IMR-90 (cell line): ENCODE measurements around the gene ATP7A. TPM values are rescaled to one million over a fixed set of nuclear protein-coding genes. Genes with fewer than 3 reads are reported as not detected.

ENCODE experiments used
- ATAC-seq: fragments of 200-7000 bp; cut with Tn5 transposase; 2 replicates; pipeline ENCODE4 v1.9.1; 2020; ENCODE audit warnings: low read depth, mild to moderate bottlenecking, moderate library complexity
- BruUV-seq: library from RNA; stranded (reverse); fragments of 400-500 nt; replicated peaks from 2 replicates; lab custom pipeline; 2021; lab: Mats Ljungman, UMichigan
- CTCF ChIA-PET: fragments of 300-600 bp; formaldehyde crosslinking; extraction: SDS; loops from one replicate; lab custom pipeline; 2021; ENCODE audit warnings: antibody characterized with exemption; lab: Yijun Ruan, JAX
- POLR2A ChIA-PET: fragments of 300-600 bp; sonication (Branson Sonifier 250); formaldehyde crosslinking; loops from one replicate; lab custom pipeline; 2022; ENCODE audit warnings: antibody characterized with exemption; ENCODE audit not compliant: unreplicated experiment; lab: Charles Lee
- DNase-seq: peaks from one replicate; pipeline ENCODE4 v3.0.0; 2013
- H2AFZ ChIP-seq: replicated peaks from 2 replicates; pipeline ENCODE3; 2013; ENCODE audit warnings: low read length, mild to moderate bottlenecking; ENCODE audit not compliant: poor library complexity
- H2AK5ac ChIP-seq: 2 replicates; pipeline ENCODE4 v1.6.1; 2013; ENCODE audit warnings: low read depth, low read length, inconsistent platforms
- H2AK9ac ChIP-seq: replicated peaks from 2 replicates; pipeline ENCODE3; 2013; ENCODE audit warnings: mild to moderate bottlenecking, low read depth, low read length, moderate library complexity; ENCODE audit not compliant: poor library complexity
- H2BK120ac ChIP-seq: 2 replicates; pipeline ENCODE4 v1.6.1; 2013; ENCODE audit warnings: low read depth, low read length, inconsistent platforms
- H2BK15ac ChIP-seq: 3 replicates; pipeline ENCODE4 v1.6.1; 2013; ENCODE audit warnings: low read depth, low read length, inconsistent platforms
- H2BK20ac ChIP-seq: 2 replicates; pipeline ENCODE4 v1.6.1; 2013; ENCODE audit warnings: low read depth, mild to moderate bottlenecking, inconsistent platforms, low read length, moderate library complexity
- H2BK5ac ChIP-seq: 2 replicates; pipeline ENCODE4 v1.6.1; 2013; ENCODE audit warnings: mild to moderate bottlenecking, low read depth, low read length, inconsistent platforms; ENCODE audit not compliant: poor library complexity, severe bottlenecking
- H3K14ac ChIP-seq: replicated peaks from 2 replicates; pipeline ENCODE4 v1.6.1; 2013; ENCODE audit warnings: low read depth, low read length, inconsistent platforms
- H3K18ac ChIP-seq: 2 replicates; pipeline ENCODE4 v1.6.1; 2013; ENCODE audit warnings: low read depth, low read length, control low read depth
- H3K23ac ChIP-seq: 2 replicates; pipeline ENCODE4 v1.6.1; 2013; ENCODE audit warnings: low read depth, low read length, inconsistent platforms
- H3K27ac ChIP-seq: 2 replicates; pipeline ENCODE4 v1.5.1; 2013; ENCODE audit warnings: mild to moderate bottlenecking, control low read depth, low read length; ENCODE audit not compliant: insufficient read depth
- H3K27me3 ChIP-seq: 2 replicates; pipeline ENCODE4 v1.6.1; 2013; ENCODE audit warnings: low read length; ENCODE audit not compliant: control insufficient read depth, insufficient read depth
- H3K36me3 ChIP-seq: 2 replicates; pipeline ENCODE4 v1.6.1; 2013; ENCODE audit warnings: low read length, mixed read lengths; ENCODE audit not compliant: control insufficient read depth, insufficient read depth
- H3K4ac ChIP-seq: 2 replicates; pipeline ENCODE4 v1.6.1; 2013; ENCODE audit warnings: low read depth, low read length, inconsistent platforms
- H3K4me1 ChIP-seq: 2 replicates; pipeline ENCODE4 v1.6.1; 2013; ENCODE audit warnings: low read length, mixed read lengths; ENCODE audit not compliant: control insufficient read depth, insufficient read depth
- H3K4me2 ChIP-seq: 2 replicates; pipeline ENCODE4 v1.6.1; 2013; ENCODE audit warnings: low read depth, mild to moderate bottlenecking, control low read depth, low read length, moderate library complexity
- H3K4me3 ChIP-seq: 2 replicates; pipeline ENCODE4 v1.5.1; 2013; ENCODE audit warnings: low read depth, mild to moderate bottlenecking, control low read depth, low read length, moderate library complexity; ENCODE audit not compliant: insufficient read depth
- H3K56ac ChIP-seq: 2 replicates; pipeline ENCODE4 v1.6.1; 2013; ENCODE audit warnings: low read length, inconsistent platforms; ENCODE audit not compliant: insufficient read depth; ENCODE audit errors: extremely low read depth
- H3K79me1 ChIP-seq, 2 experiments: 2 replicates each; pipeline ENCODE4 v1.6.1; 2013; ENCODE audit warnings: low read length in 2 of 2, inconsistent platforms in 1 of 2, low read depth in 1 of 2
- H3K9ac ChIP-seq: 2 replicates; pipeline ENCODE4 v1.6.1; 2013; ENCODE audit warnings: low read depth, low read length, control low read depth
- H3K9me1 ChIP-seq: 2 replicates; pipeline ENCODE4 v1.6.1; 2013; ENCODE audit warnings: low read length, inconsistent platforms; ENCODE audit not compliant: insufficient read depth
- H3K9me3 ChIP-seq: 2 replicates; pipeline ENCODE4 v1.6.1; 2013; ENCODE audit warnings: low read length; ENCODE audit not compliant: control insufficient read depth, insufficient read depth
- H4K20me1 ChIP-seq: 2 replicates; pipeline ENCODE4 v1.6.1; 2013; ENCODE audit warnings: low read length, inconsistent platforms; ENCODE audit not compliant: insufficient read depth
- H4K5ac ChIP-seq: 2 replicates; pipeline ENCODE4 v1.6.1; 2013; ENCODE audit warnings: mild to moderate bottlenecking, low read depth, low read length, control low read depth
- H4K8ac ChIP-seq, 2 experiments: 2 replicates each; pipeline ENCODE4 v1.6.1; 2013; ENCODE audit warnings: low read depth in 2 of 2, low read length in 2 of 2, control low read depth in 1 of 2, inconsistent platforms in 1 of 2
- H4K91ac ChIP-seq: 2 replicates; pipeline ENCODE4 v1.6.1; 2013; ENCODE audit warnings: low read depth, low read length, inconsistent platforms; ENCODE audit not compliant: insufficient read depth
- BHLHE40 ChIP-seq: fragments of 150-350 bp; IDR thresholded peaks from 2 replicates; pipeline ENCODE4 v1.6.1; 2016; ENCODE audit warnings: mild to moderate bottlenecking, low read depth, low read length
- CEBPB ChIP-seq: IDR thresholded peaks from 2 replicates; pipeline ENCODE4 v1.6.1; 2012; ENCODE audit warnings: low read depth, low read length, improper control_type of control experiment
- CHD1 ChIP-seq: IDR thresholded peaks from 2 replicates; pipeline ENCODE4 v1.6.1; 2012; ENCODE audit warnings: low read depth, low read length, improper control_type of control experiment
- FOS ChIP-seq: fragments of 150-350 bp; IDR thresholded peaks from 2 replicates; pipeline ENCODE4 v1.6.1; 2016; ENCODE audit warnings: low read depth, low read length
- MAFK ChIP-seq: IDR thresholded peaks from 2 replicates; pipeline ENCODE4 v1.6.1; 2012; ENCODE audit warnings: low read depth, low read length, improper control_type of control experiment
- MAZ ChIP-seq: IDR thresholded peaks from 2 replicates; pipeline ENCODE4 v1.6.1; 2012; ENCODE audit warnings: low read depth, mild to moderate bottlenecking, low read length, improper control_type of control experiment, moderate library complexity, borderline replicate concordance
- MXI1 ChIP-seq: IDR thresholded peaks from 2 replicates; pipeline ENCODE4 v1.6.1; 2012; ENCODE audit warnings: low read depth, mild to moderate bottlenecking, low read length, moderate library complexity, borderline replicate concordance
- NFE2L2 ChIP-seq: fragments of 150-350 bp; IDR thresholded peaks from 2 replicates; pipeline ENCODE4 v1.6.1; 2016; ENCODE audit warnings: low read depth, mild to moderate bottlenecking, low read length
- POLR2A ChIP-seq: IDR thresholded peaks from 2 replicates; pipeline ENCODE4 v1.6.1; 2012; ENCODE audit warnings: mild to moderate bottlenecking, low read depth, low read length
- RAD21 ChIP-seq: IDR thresholded peaks from 2 replicates; pipeline ENCODE4 v1.6.1; 2012; ENCODE audit warnings: low read length, improper control_type of control experiment
- RCOR1 ChIP-seq: IDR thresholded peaks from 2 replicates; pipeline ENCODE4 v1.6.1; 2012; ENCODE audit warnings: mild to moderate bottlenecking, low read length, improper control_type of control experiment; ENCODE audit not compliant: insufficient replicate concordance
- RFX5 ChIP-seq: IDR thresholded peaks from 2 replicates; pipeline ENCODE4 v1.8.0; 2012; ENCODE audit warnings: low read depth, mild to moderate bottlenecking, low read length, moderate library complexity
- SMC3 ChIP-seq: fragments of 150-350 bp; IDR thresholded peaks from 2 replicates; pipeline ENCODE4 v1.6.1; 2016; ENCODE audit warnings: low read depth, mild to moderate bottlenecking, antibody characterized with exemption, low read length, moderate library complexity
- WGBS, 2 experiments: methylation state at CpG; one replicate each; pipeline versions ENCODE4 v1.1.5 to v1.1.7; 2013; ENCODE audit warnings: missing lambda C conversion rate in 2 of 2; ENCODE audit not compliant: insufficient read length in 1 of 2; ENCODE audit errors: extremely low coverage in 2 of 2; 5-methylcytosine and 5-hydroxymethylcytosine counted together
- dilution Hi-C: fragments of 300-500 bp; cut with HindIII; formaldehyde crosslinking; loops from one replicate; pipeline ENCODE4 v1.14.3; 2018; ENCODE audit warnings: low sequenced_read_pairs; ENCODE audit not compliant: unreplicated experiment
- in situ Hi-C: fragments of 300-500 bp; cut with MboI; formaldehyde crosslinking; loops from 3 replicates; pipeline ENCODE4 v1.14.3; 2019; ENCODE audit warnings: low sequenced_read_pairs, inconsistent platforms, mixed read lengths
- intact Hi-C: fragments of 100-400 bp; cut with micrococcal nuclease; formaldehyde crosslinking; loops from 2 replicates; pipeline ENCODE4 v1.10.0; 2022
- polyA plus RNA-seq, 3 experiments: library from polyadenylated mRNA; depleted of rRNA; stranded (reverse); fragments of >200 nt; gene quantifications; 2 replicates each; pipeline ENCODE4 v1.2.3, GENCODE V29; 2012; ENCODE audit warnings: low replicate concordance in 1 of 3
- total RNA-seq: library from RNA; depleted of rRNA; stranded (reverse); fragments of >200 nt; gene quantifications from 2 replicates; pipeline ENCODE4 v1.2.3, GENCODE V29; 2012
- TF ChIP-seq, protein P1 (sequence below): fragments of 150-350 bp; IDR thresholded peaks from 2 replicates; pipeline ENCODE4 v1.6.1; 2017; ENCODE audit warnings: mild to moderate bottlenecking, antibody characterized with exemption, low read length, low read depth
- TF ChIP-seq, protein P2 (sequence below): conservative IDR thresholded peaks from 2 replicates; pipeline ENCODE4 v1.5.1; 2012; ENCODE audit warnings: mild to moderate bottlenecking, low read depth, low read length, improper control_type of control experiment
- TF ChIP-seq, protein P3 (sequence below): fragments of 150-350 bp; IDR thresholded peaks from 2 replicates; pipeline ENCODE4 v1.6.1; 2016; ENCODE audit warnings: low read depth, mild to moderate bottlenecking, low read length, moderate library complexity, borderline replicate concordance

Gene ATP7A
- total and polyA plus RNA-seq, 2 of the 4 experiments (the other 2 are of a cell fraction): 4.2 to 22.4 TPM

DNA sequence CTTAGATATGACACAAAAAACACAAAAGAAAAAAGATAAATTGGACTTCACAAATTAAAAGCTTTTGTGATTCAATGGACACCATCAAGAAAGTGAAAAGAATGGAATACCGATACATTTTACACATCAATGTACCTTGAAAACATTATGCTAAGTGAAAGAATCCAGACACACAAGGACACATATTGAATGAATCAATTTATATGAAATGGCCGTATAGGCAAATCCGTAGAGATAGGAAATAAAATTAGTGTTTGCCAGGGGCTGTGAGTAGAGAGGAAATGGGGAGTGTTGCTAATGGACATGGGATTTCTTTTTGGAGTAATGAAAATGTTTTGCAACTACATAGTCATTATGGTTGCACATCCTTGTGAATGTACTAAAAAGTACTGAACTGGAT is 55.9 kb downstream of the ATP7A start:
- no peak overlapping the region for H4K8ac ChIP-seq
- DNase-seq: no peak
- H3K4ac ChIP-seq: no peak overlapping the region
- H3K23ac ChIP-seq: no peak overlapping the region
- TF ChIP-seq MXI1 (no peak), CEBPB (no peak), CHD1 (no peak), MAFK (no peak), NFE2L2 (no peak), POLR2A (no peak), RFX5 (no peak), RAD21 (no peak), RCOR1 (no peak), SMC3 (no peak), BHLHE40 (no peak), MAZ (no peak), FOS (no peak)
- TF ChIP-seq, protein P1, sequence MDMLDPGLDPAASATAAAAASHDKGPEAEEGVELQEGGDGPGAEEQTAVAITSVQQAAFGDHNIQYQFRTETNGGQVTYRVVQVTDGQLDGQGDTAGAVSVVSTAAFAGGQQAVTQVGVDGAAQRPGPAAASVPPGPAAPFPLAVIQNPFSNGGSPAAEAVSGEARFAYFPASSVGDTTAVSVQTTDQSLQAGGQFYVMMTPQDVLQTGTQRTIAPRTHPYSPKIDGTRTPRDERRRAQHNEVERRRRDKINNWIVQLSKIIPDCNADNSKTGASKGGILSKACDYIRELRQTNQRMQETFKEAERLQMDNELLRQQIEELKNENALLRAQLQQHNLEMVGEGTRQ: no peak
- TF ChIP-seq, protein P2, sequence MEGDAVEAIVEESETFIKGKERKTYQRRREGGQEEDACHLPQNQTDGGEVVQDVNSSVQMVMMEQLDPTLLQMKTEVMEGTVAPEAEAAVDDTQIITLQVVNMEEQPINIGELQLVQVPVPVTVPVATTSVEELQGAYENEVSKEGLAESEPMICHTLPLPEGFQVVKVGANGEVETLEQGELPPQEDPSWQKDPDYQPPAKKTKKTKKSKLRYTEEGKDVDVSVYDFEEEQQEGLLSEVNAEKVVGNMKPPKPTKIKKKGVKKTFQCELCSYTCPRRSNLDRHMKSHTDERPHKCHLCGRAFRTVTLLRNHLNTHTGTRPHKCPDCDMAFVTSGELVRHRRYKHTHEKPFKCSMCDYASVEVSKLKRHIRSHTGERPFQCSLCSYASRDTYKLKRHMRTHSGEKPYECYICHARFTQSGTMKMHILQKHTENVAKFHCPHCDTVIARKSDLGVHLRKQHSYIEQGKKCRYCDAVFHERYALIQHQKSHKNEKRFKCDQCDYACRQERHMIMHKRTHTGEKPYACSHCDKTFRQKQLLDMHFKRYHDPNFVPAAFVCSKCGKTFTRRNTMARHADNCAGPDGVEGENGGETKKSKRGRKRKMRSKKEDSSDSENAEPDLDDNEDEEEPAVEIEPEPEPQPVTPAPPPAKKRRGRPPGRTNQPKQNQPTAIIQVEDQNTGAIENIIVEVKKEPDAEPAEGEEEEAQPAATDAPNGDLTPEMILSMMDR: no peak
- TF ChIP-seq, protein P3, sequence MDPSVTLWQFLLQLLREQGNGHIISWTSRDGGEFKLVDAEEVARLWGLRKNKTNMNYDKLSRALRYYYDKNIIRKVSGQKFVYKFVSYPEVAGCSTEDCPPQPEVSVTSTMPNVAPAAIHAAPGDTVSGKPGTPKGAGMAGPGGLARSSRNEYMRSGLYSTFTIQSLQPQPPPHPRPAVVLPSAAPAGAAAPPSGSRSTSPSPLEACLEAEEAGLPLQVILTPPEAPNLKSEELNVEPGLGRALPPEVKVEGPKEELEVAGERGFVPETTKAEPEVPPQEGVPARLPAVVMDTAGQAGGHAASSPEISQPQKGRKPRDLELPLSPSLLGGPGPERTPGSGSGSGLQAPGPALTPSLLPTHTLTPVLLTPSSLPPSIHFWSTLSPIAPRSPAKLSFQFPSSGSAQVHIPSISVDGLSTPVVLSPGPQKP: no peak
- no peak overlapping the region for H3K27ac ChIP-seq
- H3K27me3 ChIP-seq: peaks cover 2% of the 10 kb centered on the region; the same call in 1 of the 2 replicates
- H3K9ac ChIP-seq: no peak overlapping the region
- no peak overlapping the region for H2BK120ac ChIP-seq
- H4K5ac ChIP-seq: no peak overlapping the region
- H3K56ac ChIP-seq: no peak overlapping the region
- no peak overlapping the region for H2BK20ac ChIP-seq
- H3K14ac ChIP-seq: no peak overlapping the region
- no peaks in the 10 kb centered on the region for H3K36me3 ChIP-seq
- in situ Hi-C loops: no loop called here
- H2BK5ac ChIP-seq: no peak overlapping the region
- ATAC-seq: no peak
- no peak overlapping the region for H2BK15ac ChIP-seq
- H3K4me3 ChIP-seq: no peak overlapping the region
- no TSS peak for BruUV-seq
- H4K91ac ChIP-seq: no peak overlapping the region
- H3K9me3 ChIP-seq: no peaks in the 10 kb centered on the region
- POLR2A ChIA-PET: no interaction called here
- CTCF ChIA-PET: no interaction called here
- dilution Hi-C loops: no loop called here
- no peaks in the 10 kb centered on the region for H3K9me1 ChIP-seq
- H2AK9ac ChIP-seq: no peak overlapping the region
- H3K18ac ChIP-seq: no peak overlapping the region
- H3K79me1 ChIP-seq: peaks cover 5 to 6% of the 10 kb centered on the region in 2 experiments
- H4K20me1 ChIP-seq: no peaks in the 10 kb centered on the region
- no peak overlapping the region for H2AK5ac ChIP-seq
- H3K4me1 ChIP-seq: no peaks in the 10 kb centered on the region
- WGBS, 2 experiments: no CpG with 5 or more reads among the region's 3 CpGs
- H2AFZ ChIP-seq: no peak overlapping the region
- intact Hi-C loops: no loop called here
- H3K4me2 ChIP-seq: no peak overlapping the region
